ENCODE results near the gene MAPRE2. TPM values are rescaled to one million over a fixed set of nuclear protein-coding genes. Genes with fewer than 3 reads are reported as not detected.

The MAPRE2 gene
- total RNA-seq, 1 donor from 2014 or later: 9.4 TPM

DNA sequence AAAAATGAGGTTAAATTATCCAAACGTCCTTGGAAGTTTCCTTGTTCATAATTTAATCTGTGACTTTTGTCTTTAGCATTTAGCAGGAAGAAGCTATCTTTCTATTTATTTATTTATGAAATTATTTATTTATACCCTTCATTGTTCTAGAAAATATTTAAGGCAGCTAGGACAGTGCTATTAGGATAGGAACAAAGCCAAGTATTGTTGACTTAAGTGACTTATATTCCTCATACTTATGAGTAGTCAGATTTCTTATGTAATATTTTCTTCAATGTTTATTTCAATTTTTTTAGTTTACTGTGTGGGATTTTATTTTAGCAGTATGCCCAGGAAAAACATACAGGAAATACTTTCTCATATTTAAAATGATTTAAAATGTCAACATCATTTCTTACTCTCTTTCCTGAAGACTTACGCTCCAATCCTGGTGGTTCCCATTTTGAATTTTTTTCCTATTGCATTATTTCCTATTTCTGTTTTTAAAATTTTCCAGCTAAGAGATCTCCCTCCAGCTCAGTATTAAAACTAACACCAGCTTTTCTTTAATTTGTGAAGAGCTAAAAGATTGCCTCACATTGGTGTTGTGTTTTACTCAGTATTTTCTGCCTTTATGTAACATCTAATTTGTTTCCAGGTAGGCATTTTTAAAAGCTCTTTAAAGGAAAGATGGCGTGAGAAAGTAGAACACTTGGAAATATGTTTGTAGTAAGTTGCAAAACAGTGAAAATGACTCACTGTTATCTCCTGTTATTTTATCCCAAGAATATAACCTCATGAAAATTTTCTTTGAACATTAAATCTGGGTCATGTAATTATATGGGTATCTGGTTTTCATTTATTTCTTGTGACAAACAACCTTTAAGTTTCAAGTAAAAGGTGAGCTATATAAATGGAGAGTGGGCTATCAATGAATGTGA is 32.2 kb downstream of the MAPRE2 start:
- peaks cover 0 to 11% (median 2%) of the 10 kb centered on the region in 3 donors for H3K36me3 ChIP-seq (ENCODE audit: control insufficient read depth in 3 of 3, insufficient read depth in 3 of 3, low read length in 3 of 3)
- H3K4me3 ChIP-seq (ENCODE audit: low read length in 3 of 3): no peak overlapping the region
- H3K9ac ChIP-seq (ENCODE audit: low read depth in 1 of 3, low read length in 3 of 3): no peak overlapping the region
- H3K27me3 ChIP-seq (ENCODE audit: control insufficient read depth in 3 of 3, insufficient read depth in 3 of 3, low read length in 3 of 3): no peaks in the 10 kb centered on the region
- no peaks in the 10 kb centered on the region for H3K9me3 ChIP-seq (ENCODE audit: control insufficient read depth in 3 of 3, low read length in 3 of 3)
- peaks cover 15 to 29% (median 21%) of the 10 kb centered on the region in 3 donors for H3K4me1 ChIP-seq (ENCODE audit: control insufficient read depth in 3 of 3, insufficient read depth in 3 of 3, low read length in 3 of 3)
- H3K27ac ChIP-seq (ENCODE audit: low read depth, low read length): peak overlapping the region; percentile 19

DNA sequence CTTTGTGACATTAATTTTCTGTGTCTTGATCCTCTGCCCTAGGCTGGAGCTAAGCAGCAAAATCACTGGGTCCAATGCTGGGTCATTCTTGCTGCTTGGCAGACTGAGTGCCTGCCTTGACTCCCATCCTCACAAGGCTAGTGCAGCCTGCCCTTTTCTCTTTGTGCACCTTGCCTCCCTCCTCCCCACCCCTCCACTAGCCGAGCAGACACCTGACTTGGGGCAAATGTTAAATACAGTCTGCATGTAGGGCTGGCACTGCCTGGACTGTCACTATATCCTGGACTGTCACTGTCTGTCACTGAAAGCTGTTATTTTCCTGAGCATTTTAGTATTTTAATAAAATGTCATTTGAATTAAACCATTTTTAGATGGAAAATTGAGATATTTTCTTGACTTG is 33.4 kb downstream of the MAPRE2 start:
- Histone ChIP-seq H3K9ac (ENCODE audit: low read depth in 1 of 3, low read length in 3 of 3) (peak overlapping the region; percentile 18 to 71 (median 54)), H3K27me3 (ENCODE audit: control insufficient read depth in 3 of 3, insufficient read depth in 3 of 3, low read length in 3 of 3) (no peaks in the 10 kb centered on the region), H3K4me1 (ENCODE audit: control insufficient read depth in 3 of 3, insufficient read depth in 3 of 3, low read length in 3 of 3) (peaks cover 15 to 29% (median 21%) of the 10 kb centered on the region in 3 donors), H3K27ac (ENCODE audit: low read depth, low read length) (peak overlapping the region; percentile 68), H3K4me3 (ENCODE audit: low read length in 3 of 3) (peak overlapping the region in 2 of 3 donors; percentile 49 to 52), H3K36me3 (ENCODE audit: control insufficient read depth in 3 of 3, insufficient read depth in 3 of 3, low read length in 3 of 3) (peaks cover 0 to 13% (median 2%) of the 10 kb centered on the region in 3 donors), H3K9me3 (ENCODE audit: control insufficient read depth in 3 of 3, low read length in 3 of 3) (no peaks in the 10 kb centered on the region)

GRCh38 chr18:35075132-35075531 is 33.9 kb downstream of the MAPRE2 start:
- Histone ChIP-seq H3K9me3 (ENCODE audit: control insufficient read depth in 3 of 3, low read length in 3 of 3) (no peaks in the 10 kb centered on the region), H3K27ac (ENCODE audit: low read depth, low read length) (peak overlapping the region; percentile 68), H3K4me1 (ENCODE audit: control insufficient read depth in 3 of 3, insufficient read depth in 3 of 3, low read length in 3 of 3) (peaks cover 15 to 29% (median 21%) of the 10 kb centered on the region in 3 donors), H3K4me3 (ENCODE audit: low read length in 3 of 3) (peak overlapping the region; percentile 7 to 52 (median 49)), H3K27me3 (ENCODE audit: control insufficient read depth in 3 of 3, insufficient read depth in 3 of 3, low read length in 3 of 3) (no peaks in the 10 kb centered on the region), H3K36me3 (ENCODE audit: control insufficient read depth in 3 of 3, insufficient read depth in 3 of 3, low read length in 3 of 3) (peaks cover 0 to 13% (median 2%) of the 10 kb centered on the region in 3 donors), H3K9ac (ENCODE audit: low read depth in 1 of 3, low read length in 3 of 3) (peak overlapping the region; percentile 8 to 71 (median 54))

DNA sequence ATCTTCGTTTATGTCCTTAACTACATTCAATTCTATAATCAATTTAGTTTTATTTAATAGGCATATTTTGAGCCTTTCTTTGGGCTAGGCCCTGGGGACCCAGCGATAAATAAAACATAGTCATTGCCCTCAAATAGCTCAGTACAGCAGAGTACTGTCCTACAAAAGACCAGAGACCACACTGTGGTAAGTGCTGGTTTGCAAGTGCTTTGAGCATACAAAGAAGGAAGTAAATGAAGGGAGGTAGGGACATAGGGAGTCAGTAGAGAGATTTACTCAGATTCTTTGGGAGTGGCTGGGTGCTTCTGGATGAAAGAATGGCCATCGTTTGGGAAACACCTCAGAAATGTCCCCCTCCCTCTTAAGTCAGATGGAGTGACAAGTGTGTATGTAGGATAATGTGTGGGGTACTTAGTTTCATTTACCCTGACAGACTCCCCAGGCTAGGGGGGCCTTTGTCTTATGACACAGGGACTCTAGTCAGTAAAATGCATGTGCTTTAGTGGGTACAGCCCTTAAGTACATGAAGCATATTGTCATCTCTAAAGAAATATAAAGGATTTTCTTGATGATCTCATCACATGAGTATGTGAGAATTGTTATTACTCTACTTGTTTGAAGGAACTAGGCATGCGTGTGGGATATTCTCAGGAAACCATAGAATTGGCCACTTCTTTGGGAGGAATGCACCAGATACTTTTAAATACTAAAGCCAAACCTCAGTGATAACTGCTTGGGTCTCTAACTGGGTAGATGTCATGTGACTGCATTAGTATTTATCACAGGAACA is 35.1 kb downstream of the MAPRE2 start:
- H3K9me3 ChIP-seq (ENCODE audit: control insufficient read depth in 3 of 3, low read length in 3 of 3): no peaks in the 10 kb centered on the region
- H3K9ac ChIP-seq (ENCODE audit: low read depth in 1 of 3, low read length in 3 of 3): no peak overlapping the region
- H3K27me3 ChIP-seq (ENCODE audit: control insufficient read depth in 3 of 3, insufficient read depth in 3 of 3, low read length in 3 of 3): no peaks in the 10 kb centered on the region
- peaks cover 0 to 5% (median 0%) of the 10 kb centered on the region in 3 donors for H3K36me3 ChIP-seq (ENCODE audit: control insufficient read depth in 3 of 3, insufficient read depth in 3 of 3, low read length in 3 of 3)
- H3K27ac ChIP-seq (ENCODE audit: low read depth, low read length): no peak overlapping the region
- H3K4me3 ChIP-seq (ENCODE audit: low read length in 3 of 3): no peak overlapping the region
- peaks cover 15 to 29% (median 22%) of the 10 kb centered on the region in 3 donors for H3K4me1 ChIP-seq (ENCODE audit: control insufficient read depth in 3 of 3, insufficient read depth in 3 of 3, low read length in 3 of 3)

- Histone ChIP-seq H3K4me1 (ENCODE audit: control insufficient read depth in 3 of 3, insufficient read depth in 3 of 3, low read length in 3 of 3) (peaks cover 13 to 25% (median 21%) of the 10 kb centered on the region in 3 donors), H3K36me3 (ENCODE audit: control insufficient read depth in 3 of 3, insufficient read depth in 3 of 3, low read length in 3 of 3) (peaks cover 0 to 2% (median 0%) of the 10 kb centered on the region in 3 donors), H3K9me3 (ENCODE audit: control insufficient read depth in 3 of 3, low read length in 3 of 3) (no peaks in the 10 kb centered on the region), H3K4me3 (ENCODE audit: low read length in 3 of 3) (no peak overlapping the region), H3K27me3 (ENCODE audit: control insufficient read depth in 3 of 3, insufficient read depth in 3 of 3, low read length in 3 of 3) (no peaks in the 10 kb centered on the region), H3K27ac (ENCODE audit: low read depth, low read length) (no peak overlapping the region), H3K9ac (ENCODE audit: low read depth in 1 of 3, low read length in 3 of 3) (no peak overlapping the region)
These were observed 36.7 kb downstream of the MAPRE2 start for GRCh38 chr18:35077937-35078336.

- H3K27ac ChIP-seq (ENCODE audit: low read depth, low read length): no peak overlapping the region
- no peak overlapping the region for H3K9ac ChIP-seq (ENCODE audit: low read depth in 1 of 3, low read length in 3 of 3)
- H3K9me3 ChIP-seq (ENCODE audit: control insufficient read depth in 3 of 3, low read length in 3 of 3): no peaks in the 10 kb centered on the region
- no peak overlapping the region for H3K4me3 ChIP-seq (ENCODE audit: low read length in 3 of 3)
- H3K27me3 ChIP-seq (ENCODE audit: control insufficient read depth in 3 of 3, insufficient read depth in 3 of 3, low read length in 3 of 3): no peaks in the 10 kb centered on the region
- peaks cover 0 to 2% (median 0%) of the 10 kb centered on the region in 3 donors for H3K36me3 ChIP-seq (ENCODE audit: control insufficient read depth in 3 of 3, insufficient read depth in 3 of 3, low read length in 3 of 3)
- H3K4me1 ChIP-seq (ENCODE audit: control insufficient read depth in 3 of 3, insufficient read depth in 3 of 3, low read length in 3 of 3): peaks cover 16 to 21% (median 19%) of the 10 kb centered on the region in 3 donors
These were observed 38.8 kb downstream of the MAPRE2 start for GRCh38 chr18:35080058-35080457.

GRCh38 chr18:35083174-35083712 is 42.0 kb downstream of the MAPRE2 start:
- Histone ChIP-seq H3K4me3 (ENCODE audit: low read length in 3 of 3) (peak overlapping the region; percentile 14 to 61 (median 50)), H3K27me3 (ENCODE audit: control insufficient read depth in 3 of 3, insufficient read depth in 3 of 3, low read length in 3 of 3) (no peaks in the 10 kb centered on the region)

GRCh38 chr18:35084494-35085449 is 43.6 kb downstream of the MAPRE2 start:
- peak overlapping the region in 1 of 3 donors; percentile 51 for H3K9ac ChIP-seq (ENCODE audit: low read depth in 1 of 3, low read length in 3 of 3)
- H3K27ac ChIP-seq (ENCODE audit: low read depth, low read length): peak overlapping the region; percentile 76
- no peaks in the 10 kb centered on the region for H3K9me3 ChIP-seq (ENCODE audit: control insufficient read depth in 3 of 3, low read length in 3 of 3)
- H3K36me3 ChIP-seq (ENCODE audit: control insufficient read depth in 3 of 3, insufficient read depth in 3 of 3, low read length in 3 of 3): no peaks in the 10 kb centered on the region
- no peaks in the 10 kb centered on the region for H3K27me3 ChIP-seq (ENCODE audit: control insufficient read depth in 3 of 3, insufficient read depth in 3 of 3, low read length in 3 of 3)
- no peak overlapping the region for H3K4me3 ChIP-seq (ENCODE audit: low read length in 3 of 3)
- H3K4me1 ChIP-seq (ENCODE audit: control insufficient read depth in 3 of 3, insufficient read depth in 3 of 3, low read length in 3 of 3): peaks cover 19 to 31% (median 29%) of the 10 kb centered on the region in 3 donors

More at GRCh38 chr18:35083174-35083712, 42.0 kb downstream of the MAPRE2 start:
- Histone ChIP-seq H3K9ac (ENCODE audit: low read depth in 1 of 3, low read length in 3 of 3) (peak overlapping the region; percentile 35 to 73 (median 63)), H3K27ac (ENCODE audit: low read depth, low read length) (peak overlapping the region; percentile 84), H3K4me1 (ENCODE audit: control insufficient read depth in 3 of 3, insufficient read depth in 3 of 3, low read length in 3 of 3) (peaks cover 12 to 30% (median 26%) of the 10 kb centered on the region in 3 donors), H3K9me3 (ENCODE audit: control insufficient read depth in 3 of 3, low read length in 3 of 3) (no peaks in the 10 kb centered on the region), H3K36me3 (ENCODE audit: control insufficient read depth in 3 of 3, insufficient read depth in 3 of 3, low read length in 3 of 3) (peaks cover 0 to 2% (median 0%) of the 10 kb centered on the region in 3 donors)

Measured in skeletal muscle tissue (tissue), 4 donors.